Loucy (cell line): ENCODE measurements around the gene DLG2.

Experiments used
- CTCF ChIP-seq: fragments of 200-600 bp; sonication (generic); conservative IDR thresholded peaks from 2 replicates; pipeline ENCODE4 v1.5.1; 2014; ENCODE audit warnings: mild to moderate bottlenecking, antibody characterized with exemption, low read length
- EZH2phosphoT487 ChIP-seq: fragments of 200-600 bp; IDR thresholded peaks from 2 replicates; pipeline ENCODE4 v1.6.1; 2018; ENCODE audit warnings: antibody characterized with exemption, mild to moderate bottlenecking, moderate library complexity, borderline replicate concordance

DNA sequence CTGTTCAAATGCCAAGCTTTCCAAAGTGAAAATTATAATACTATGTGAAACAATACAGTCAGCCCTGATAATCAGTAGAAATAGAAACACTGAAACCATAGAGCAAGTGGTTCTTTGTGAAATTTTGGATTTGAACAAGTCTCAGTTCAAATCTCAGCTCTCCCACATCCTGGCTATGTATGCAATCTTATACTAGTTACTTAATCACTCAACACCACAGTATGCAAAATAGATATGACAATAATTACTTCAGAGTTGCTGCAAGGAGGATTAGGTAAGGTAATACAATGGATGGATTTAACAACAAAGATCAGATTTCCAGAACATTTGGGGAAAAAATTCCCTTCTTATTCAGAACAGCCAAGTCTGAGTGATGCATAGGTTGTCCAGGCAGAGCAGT lies 1489.2 kb downstream of the DLG2 start:
- TF ChIP-seq CTCF, result no peak
- TF ChIP-seq EZH2phosphoT487, result no peak
